ENCODE results near the gene DIABLO.

DIABLO gene

GRCh38 chr12:122194804-122195203 is 31.0 kb downstream of the DIABLO start:
- Histone ChIP-seq H3K4me1 (ENCODE audit: control extremely low read depth in 1 of 4, control insufficient read depth in 4 of 4, insufficient read depth in 4 of 4, low read length in 3 of 4) (no peaks in the 10 kb centered on the region), H3K9me3 (ENCODE audit: control extremely low read depth in 1 of 5, control insufficient read depth in 4 of 5, insufficient read depth in 2 of 5, low read depth in 1 of 5, low read length in 4 of 5) (peaks cover 0 to 3% (median 0%) of the 10 kb centered on the region in 5 experiments), H3K27ac (ENCODE audit: insufficient read depth in 1 of 2, low read depth in 1 of 2, low read length in 2 of 2, poor library complexity in 1 of 2, severe bottlenecking in 2 of 2) (no peak overlapping the region), H3K27me3 (replicated peaks in 2 of 5; ENCODE audit: control insufficient read depth in 4 of 5, insufficient read depth in 5 of 5, low read length in 4 of 5) (no peaks in the 10 kb centered on the region), H3K36me3 (ENCODE audit: control insufficient read depth in 4 of 4, insufficient read depth in 4 of 4, low read length in 3 of 4) (no peaks in the 10 kb centered on the region), H3K4me3 (ENCODE audit: control insufficient read depth in 1 of 7, extremely low read depth in 1 of 7, insufficient read depth in 4 of 7, low read depth in 2 of 7, low read length in 6 of 7) (no peak overlapping the region)
- ChIA-PET CTCF (interaction anchor here (0.7 to 4.8 kb wide), 4 partner anchors 36 to 65 kb away, joined by 3 to 27 read pairs (median 4); no protein-coding TSS in a partner anchor), POLR2A (no interaction called here)
- no peak for DNase-seq
- 80% methylated on average over 1 of the region's 1 CpG for WGBS (ENCODE audit: insufficient coverage)

GRCh38 chr12:122192441-122192840 is 33.4 kb downstream of the DIABLO start:
- ChIA-PET CTCF (interaction anchor here (1.0 to 4.8 kb wide), 11 partner anchors 9 to 166 kb away, joined by 3 to 27 read pairs (median 4); no protein-coding TSS in a partner anchor), POLR2A (no interaction called here)
- 96% methylated on average over 7 of the region's 11 CpGs for WGBS (ENCODE audit: insufficient coverage)

GRCh38 chr12:122190842-122191668 is 34.8 kb downstream of the DIABLO start:
- H3K36me3 ChIP-seq (ENCODE audit: control insufficient read depth in 4 of 4, insufficient read depth in 4 of 4, low read length in 3 of 4) = no peaks in the 10 kb centered on the region
- CTCF ChIA-PET = interaction anchor here (0.6 to 4.8 kb wide), 30 partner anchors 10 to 336 kb away, joined by 3 to 27 read pairs (median 4); partner anchors contain the start of genes IL31 and RSRC2
- WGBS (ENCODE audit: insufficient coverage) = 49% methylated on average over 8 of the region's 18 CpGs
- POLR2A ChIA-PET = no interaction called here
- H3K4me3 ChIP-seq (ENCODE audit: control insufficient read depth in 1 of 7, extremely low read depth in 1 of 7, insufficient read depth in 4 of 7, low read depth in 2 of 7, low read length in 6 of 7) = no peak overlapping the region
- peak; percentile 71 to 86 (median 80) for DNase-seq
- no peaks in the 10 kb centered on the region for H3K4me1 ChIP-seq (ENCODE audit: control extremely low read depth in 1 of 4, control insufficient read depth in 4 of 4, insufficient read depth in 4 of 4, low read length in 3 of 4)
- peaks cover 0 to 3% (median 0%) of the 10 kb centered on the region in 5 experiments for H3K9me3 ChIP-seq (ENCODE audit: control extremely low read depth in 1 of 5, control insufficient read depth in 4 of 5, insufficient read depth in 2 of 5, low read depth in 1 of 5, low read length in 4 of 5)
- H3K27ac ChIP-seq (ENCODE audit: insufficient read depth in 1 of 2, low read depth in 1 of 2, low read length in 2 of 2, poor library complexity in 1 of 2, severe bottlenecking in 2 of 2) = no peak overlapping the region
- no peaks in the 10 kb centered on the region for H3K27me3 ChIP-seq (replicated peaks in 2 of 5; ENCODE audit: control insufficient read depth in 4 of 5, insufficient read depth in 5 of 5, low read length in 4 of 5)

More at GRCh38 chr12:122192441-122192840, 33.4 kb downstream of the DIABLO start:
- Histone ChIP-seq H3K27ac (ENCODE audit: insufficient read depth in 1 of 2, low read depth in 1 of 2, low read length in 2 of 2, poor library complexity in 1 of 2, severe bottlenecking in 2 of 2) (no peak overlapping the region), H3K4me1 (ENCODE audit: control extremely low read depth in 1 of 4, control insufficient read depth in 4 of 4, insufficient read depth in 4 of 4, low read length in 3 of 4) (no peaks in the 10 kb centered on the region), H3K9me3 (ENCODE audit: control extremely low read depth in 1 of 5, control insufficient read depth in 4 of 5, insufficient read depth in 2 of 5, low read depth in 1 of 5, low read length in 4 of 5) (peaks cover 0 to 3% (median 0%) of the 10 kb centered on the region in 5 experiments), H3K4me3 (ENCODE audit: control insufficient read depth in 1 of 7, extremely low read depth in 1 of 7, insufficient read depth in 4 of 7, low read depth in 2 of 7, low read length in 6 of 7) (no peak overlapping the region), H3K36me3 (ENCODE audit: control insufficient read depth in 4 of 4, insufficient read depth in 4 of 4, low read length in 3 of 4) (no peaks in the 10 kb centered on the region), H3K27me3 (replicated peaks in 2 of 5; ENCODE audit: control insufficient read depth in 4 of 5, insufficient read depth in 5 of 5, low read length in 4 of 5) (no peaks in the 10 kb centered on the region)
- DNase-seq = no peak

- peaks cover 0 to 2% (median under 1%) of the 10 kb centered on the region in 4 experiments for H3K4me1 ChIP-seq (ENCODE audit: control extremely low read depth in 1 of 4, control insufficient read depth in 4 of 4, insufficient read depth in 4 of 4, low read length in 3 of 4)
- H3K27ac ChIP-seq (ENCODE audit: insufficient read depth in 1 of 2, low read depth in 1 of 2, low read length in 2 of 2, poor library complexity in 1 of 2, severe bottlenecking in 2 of 2) = no peak overlapping the region
- H3K27me3 ChIP-seq (replicated peaks in 2 of 5; ENCODE audit: control insufficient read depth in 4 of 5, insufficient read depth in 5 of 5, low read length in 4 of 5) = no peaks in the 10 kb centered on the region
- H3K4me3 ChIP-seq (ENCODE audit: control insufficient read depth in 1 of 7, extremely low read depth in 1 of 7, insufficient read depth in 4 of 7, low read depth in 2 of 7, low read length in 6 of 7) = no peak overlapping the region
- no peaks in the 10 kb centered on the region for H3K9me3 ChIP-seq (ENCODE audit: control extremely low read depth in 1 of 5, control insufficient read depth in 4 of 5, insufficient read depth in 2 of 5, low read depth in 1 of 5, low read length in 4 of 5)
- ChIA-PET CTCF (interaction anchor here (0.6 to 4.8 kb wide), 18 partner anchors 12 to 272 kb away, joined by 3 to 27 read pairs (median 5); no protein-coding TSS in a partner anchor), POLR2A (no interaction called here)
- 97% methylated on average over 33 of the region's 34 CpGs for WGBS (ENCODE audit: insufficient coverage)
- DNase-seq = no peak
- no peaks in the 10 kb centered on the region for H3K36me3 ChIP-seq (ENCODE audit: control insufficient read depth in 4 of 4, insufficient read depth in 4 of 4, low read length in 3 of 4)
These were observed 36.0 kb downstream of the DIABLO start for GRCh38 chr12:122189626-122190475.

- WGBS (ENCODE audit: insufficient coverage) = 100% methylated on average over 8 of the region's 12 CpGs
- H3K4me1 ChIP-seq (ENCODE audit: control extremely low read depth in 1 of 4, control insufficient read depth in 4 of 4, insufficient read depth in 4 of 4, low read length in 3 of 4) = peaks cover 0 to 20% (median 19%) of the 10 kb centered on the region in 4 experiments
- H3K36me3 ChIP-seq (ENCODE audit: control insufficient read depth in 4 of 4, insufficient read depth in 4 of 4, low read length in 3 of 4) = no peaks in the 10 kb centered on the region
- no peaks in the 10 kb centered on the region for H3K27me3 ChIP-seq (replicated peaks in 2 of 5; ENCODE audit: control insufficient read depth in 4 of 5, insufficient read depth in 5 of 5, low read length in 4 of 5)
- CTCF ChIA-PET = interaction anchor here (1.4 kb wide), 1 partner anchor 133 kb away, joined by 3 read pairs; no protein-coding TSS in a partner anchor
- POLR2A ChIA-PET = no interaction called here
- H3K4me3 ChIP-seq (ENCODE audit: control insufficient read depth in 1 of 7, extremely low read depth in 1 of 7, insufficient read depth in 4 of 7, low read depth in 2 of 7, low read length in 6 of 7) = no peak overlapping the region
- H3K9me3 ChIP-seq (ENCODE audit: control extremely low read depth in 1 of 5, control insufficient read depth in 4 of 5, insufficient read depth in 2 of 5, low read depth in 1 of 5, low read length in 4 of 5) = no peaks in the 10 kb centered on the region
- no peak for DNase-seq
- no peak overlapping the region for H3K27ac ChIP-seq (ENCODE audit: insufficient read depth in 1 of 2, low read depth in 1 of 2, low read length in 2 of 2, poor library complexity in 1 of 2, severe bottlenecking in 2 of 2)
These were observed 38.4 kb downstream of the DIABLO start for GRCh38 chr12:122187466-122187865.

- ChIA-PET CTCF (interaction anchor here (1.1 kb wide), 1 partner anchor 53 kb away, joined by 3 read pairs; no protein-coding TSS in a partner anchor), POLR2A (no interaction called here)
- no peak for DNase-seq
- Histone ChIP-seq H3K4me3 (ENCODE audit: control insufficient read depth in 1 of 7, extremely low read depth in 1 of 7, insufficient read depth in 4 of 7, low read depth in 2 of 7, low read length in 6 of 7) (no peak overlapping the region), H3K27me3 (replicated peaks in 2 of 5; ENCODE audit: control insufficient read depth in 4 of 5, insufficient read depth in 5 of 5, low read length in 4 of 5) (no peaks in the 10 kb centered on the region), H3K4me1 (ENCODE audit: control extremely low read depth in 1 of 4, control insufficient read depth in 4 of 4, insufficient read depth in 4 of 4, low read length in 3 of 4) (peaks cover 0 to 20% (median 19%) of the 10 kb centered on the region in 4 experiments), H3K36me3 (ENCODE audit: control insufficient read depth in 4 of 4, insufficient read depth in 4 of 4, low read length in 3 of 4) (no peaks in the 10 kb centered on the region), H3K9me3 (ENCODE audit: control extremely low read depth in 1 of 5, control insufficient read depth in 4 of 5, insufficient read depth in 2 of 5, low read depth in 1 of 5, low read length in 4 of 5) (no peaks in the 10 kb centered on the region), H3K27ac (ENCODE audit: insufficient read depth in 1 of 2, low read depth in 1 of 2, low read length in 2 of 2, poor library complexity in 1 of 2, severe bottlenecking in 2 of 2) (no peak overlapping the region)
- WGBS (ENCODE audit: insufficient coverage) = 100% methylated on average over 7 of the region's 10 CpGs
These were observed 40.3 kb downstream of the DIABLO start for GRCh38 chr12:122185494-122186082.
